Ascending aorta (tissue), 2 donors: ENCODE results near the gene SEC11C. TPM values are rescaled to one million over a fixed set of nuclear protein-coding genes. Genes with fewer than 3 reads are reported as not detected.
A peak's percentile ranks its signal among the peaks of the same experiment; 100 is the strongest.

Source experiments
- DNase-seq, 2 donors: peaks; one replicate each; pipeline ENCODE4 v3.0.0-alpha.2; 2019; ENCODE audit warnings: low spot score in 2 of 2
- H3K27ac ChIP-seq, 2 donors: fragments of 200-600 bp; sonication (generic); one replicate each; pipeline ENCODE4 v1.5.1; 2016 to 2017; ENCODE audit warnings: mild to moderate bottlenecking in 1 of 2
- H3K27me3 ChIP-seq: fragments of 200-600 bp; sonication (generic); one replicate; pipeline ENCODE4 v1.5.1; 2017
- H3K36me3 ChIP-seq, 2 donors: fragments of 200-600 bp; sonication (generic); one replicate each; pipeline ENCODE4 v1.5.1; 2016
- H3K4me1 ChIP-seq, 2 donors: fragments of 200-600 bp; sonication (generic); one replicate each; pipeline ENCODE4 v1.5.1; 2016 to 2017; ENCODE audit warnings: mild to moderate bottlenecking in 1 of 2
- H3K4me3 ChIP-seq, 2 donors: fragments of 200-600 bp; sonication (generic); one replicate each; pipeline ENCODE4 v1.5.1; 2016 to 2017; ENCODE audit warnings: mild to moderate bottlenecking in 1 of 2
- H3K9me3 ChIP-seq, 2 donors: fragments of 200-600 bp; sonication (generic); one replicate each; pipeline ENCODE4 v1.5.1; 2016
- CTCF ChIP-seq, 3 experiments: fragments of 200-600 bp in 2 of 3; fragments of 450-650 bp in 1 of 3; sonication (generic) in 2 of 3; IDR thresholded peaks; one replicate each; pipeline ENCODE4 v1.5.1; 2016 to 2019; ENCODE audit warnings: antibody characterized with exemption in 3 of 3, mild to moderate bottlenecking in 1 of 3, moderate library complexity in 1 of 3
- intact Hi-C: fragments of 100-400 bp; cut with DNase I; formaldehyde crosslinking; loops from one replicate; pipeline ENCODE4 v1.15.1; 2023
- total RNA-seq: library from RNA; depleted of rRNA; stranded (reverse); fragments of >200 nt; gene quantifications from one replicate; pipeline ENCODE4 v1.1.0, GENCODE V29; 2016

Gene SEC11C
- total RNA-seq, 1 donor from 2014 or later: 6.2 TPM

DNA sequence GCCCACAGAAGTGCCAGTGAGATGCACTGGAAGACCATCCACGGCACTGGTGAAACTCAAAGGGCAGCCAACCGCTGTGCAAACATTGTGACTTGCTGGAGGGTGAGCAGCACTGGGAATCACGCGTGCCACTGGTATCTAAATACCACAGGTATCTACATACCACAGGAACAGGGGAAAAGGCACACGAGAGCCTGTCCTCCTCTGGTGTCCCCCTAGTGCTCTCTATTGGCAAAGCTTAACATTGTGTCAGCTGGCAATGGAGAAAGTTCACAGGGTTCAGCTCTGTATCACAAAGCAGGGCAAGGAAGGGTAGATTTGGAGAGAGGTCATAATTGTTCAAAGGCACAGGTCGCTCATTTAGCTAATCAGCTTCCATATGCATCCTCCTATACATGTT is 12.6 kb upstream of the SEC11C start:
- no peaks in the 10 kb centered on the region for H3K36me3 ChIP-seq
- no peaks in the 10 kb centered on the region for H3K27me3 ChIP-seq
- intact Hi-C loops: no loop called here
- no peak for TF ChIP-seq CTCF (IDR thresholded peaks at IDR 0.05)
- DNase-seq: no peak
- H3K4me3 ChIP-seq: no peak overlapping the region
- H3K27ac ChIP-seq: no peak overlapping the region
- H3K4me1 ChIP-seq: no peaks in the 10 kb centered on the region
- H3K9me3 ChIP-seq: no peaks in the 10 kb centered on the region

DNA sequence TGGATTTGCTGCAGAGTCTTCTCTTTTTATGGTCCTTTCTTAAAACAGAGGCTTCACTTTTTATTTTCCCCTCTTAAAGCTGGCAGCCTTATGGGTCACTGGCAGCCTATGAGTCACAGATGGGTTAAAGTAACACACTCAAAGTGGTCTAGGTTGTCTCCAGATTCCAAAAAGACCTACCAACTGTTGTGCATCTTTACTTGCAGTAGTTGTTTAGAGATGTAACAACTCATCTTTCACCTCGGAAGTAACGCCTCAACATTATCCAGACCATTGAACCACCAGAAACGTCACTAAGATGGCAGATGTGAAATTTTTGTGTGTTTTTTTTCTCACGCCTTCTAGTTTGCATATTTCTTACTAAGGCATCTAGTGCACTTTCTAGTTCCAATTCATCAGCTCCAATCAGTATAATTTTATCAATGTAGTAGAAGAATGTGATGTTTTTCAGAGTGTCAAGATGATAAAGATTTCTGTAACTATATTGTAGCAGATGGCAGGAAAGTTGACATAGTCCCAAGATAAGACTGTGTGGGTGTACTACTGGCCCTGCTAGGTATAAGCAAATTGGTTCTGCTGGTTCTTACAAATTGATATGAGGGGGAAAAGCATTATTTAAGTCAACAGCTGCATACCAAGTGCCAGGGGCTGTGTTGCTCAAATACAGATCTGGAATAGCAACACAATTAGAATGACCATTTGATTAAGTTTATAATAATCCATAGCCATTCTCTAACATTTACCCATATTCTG is 9.6 kb upstream of the SEC11C start:
- Histone ChIP-seq H3K9me3 (no peaks in the 10 kb centered on the region), H3K4me1 (no peaks in the 10 kb centered on the region), H3K27me3 (no peaks in the 10 kb centered on the region), H3K4me3 (no peak overlapping the region), H3K27ac (no peak overlapping the region), H3K36me3 (no peaks in the 10 kb centered on the region)
- DNase-seq: no peak
- intact Hi-C loops: loop anchor here (5.0 kb wide), 1 partner anchor 43 kb away; no protein-coding TSS in a partner anchor
- TF ChIP-seq CTCF (IDR thresholded peaks at IDR 0.05): no peak

GRCh38 chr18:59132810-59133465 is 6.7 kb upstream of the SEC11C start:
- Histone ChIP-seq H3K36me3 (no peaks in the 10 kb centered on the region), H3K9me3 (no peaks in the 10 kb centered on the region), H3K4me3 (no peak overlapping the region), H3K27ac (no peak overlapping the region), H3K27me3 (no peaks in the 10 kb centered on the region), H3K4me1 (no peaks in the 10 kb centered on the region)
- no peak for DNase-seq
- TF ChIP-seq CTCF (IDR thresholded peaks at IDR 0.05): no peak
- intact Hi-C loops: loop anchor here (5.0 kb wide), 1 partner anchor 46 kb away; no protein-coding TSS in a partner anchor

GRCh38 chr18:59139291-59139614 is 431 bp upstream of the SEC11C start:
- H3K9me3 ChIP-seq: no peaks in the 10 kb centered on the region
- H3K4me3 ChIP-seq: peak overlapping the region; percentile 82 to 97
- H3K27ac ChIP-seq: peak overlapping the region; percentile 74 to 82
- no peaks in the 10 kb centered on the region for H3K27me3 ChIP-seq
- H3K36me3 ChIP-seq: no peaks in the 10 kb centered on the region
- TF ChIP-seq CTCF (IDR thresholded peaks at IDR 0.05): no peak
- DNase-seq: peak; percentile 59 to 93
- peaks cover 0 to 2% of the 10 kb centered on the region in 2 donors for H3K4me1 ChIP-seq
- intact Hi-C loops: loop anchor here (2.0 to 5.0 kb wide), 2 partner anchors 370 to 467 kb away; partner anchors contain the start of gene MALT1

- H3K4me1 ChIP-seq: peaks cover 0 to 2% of the 10 kb centered on the region in 2 donors
- intact Hi-C loops: loop anchor here (1.0 kb wide), 1 partner anchor 219 kb away; the partner anchor contains the start of gene LMAN1
- no peaks in the 10 kb centered on the region for H3K27me3 ChIP-seq
- TF ChIP-seq CTCF (IDR thresholded peaks at IDR 0.05): no peak
- peak overlapping the region; percentile 82 to 97 for H3K4me3 ChIP-seq
- no peaks in the 10 kb centered on the region for H3K36me3 ChIP-seq
- peak overlapping the region; percentile 74 to 82 for H3K27ac ChIP-seq
- H3K9me3 ChIP-seq: no peaks in the 10 kb centered on the region
- DNase-seq: peak in 1 of 2 donors; percentile 66
Measured at GRCh38 chr18:59140302-59140885, 710 bp downstream of the SEC11C start.
